Neural cell (in vitro differentiated cells): ENCODE results near the gene SNTG2. TPM values are rescaled to one million over a fixed set of nuclear protein-coding genes. Genes with fewer than 3 reads are reported as not detected.

Source experiments
- H2AFZ ChIP-seq: fragments of 200-600, 300-800 bp; sonication (generic), shearing (Covaris generic); 2 replicates; pipeline ENCODE4 v1.6.0; 2014; ENCODE audit warnings: low read depth, mild to moderate bottlenecking, antibody characterized with exemption, low read length, moderate library complexity
- H3F3A ChIP-seq: fragments of 200-600 bp; shearing (Covaris generic); 2 replicates; pipeline ENCODE4 v1.6.1; 2016; ENCODE audit warnings: mild to moderate bottlenecking, moderate library complexity, mixed read lengths, antibody characterized with exemption, low read length; ENCODE audit not compliant: insufficient read depth, poor library complexity, severe bottlenecking
- H3K27ac ChIP-seq: fragments of 200-600, 300-800 bp; sonication (generic), shearing (Covaris generic); 2 replicates; pipeline ENCODE4 v1.5.1; 2014; ENCODE audit warnings: mild to moderate bottlenecking, low read length, moderate library complexity
- H3K27me3 ChIP-seq: fragments of 300-800, 200-600 bp; sonication (generic), shearing (Covaris generic); 2 replicates; pipeline ENCODE4 v1.6.0; 2014; ENCODE audit warnings: mild to moderate bottlenecking, low read depth, low read length, moderate library complexity; ENCODE audit not compliant: insufficient read depth
- H3K36me3 ChIP-seq: fragments of 300-800, 200-600 bp; sonication (generic), shearing (Covaris generic); 2 replicates; pipeline ENCODE4 v1.5.1; 2014; ENCODE audit warnings: mild to moderate bottlenecking, antibody characterized with exemption, low read length, moderate library complexity; ENCODE audit not compliant: insufficient read depth
- H3K4me2 ChIP-seq: fragments of 300-800, 200-600 bp; sonication (generic), shearing (Covaris generic); 2 replicates; pipeline ENCODE4 v1.6.0; 2014; ENCODE audit warnings: mild to moderate bottlenecking, low read length
- H3K4me3 ChIP-seq: fragments of 300-800, 200-600 bp; sonication (generic), shearing (Covaris generic); 2 replicates; pipeline ENCODE4 v1.5.1; 2014; ENCODE audit warnings: mild to moderate bottlenecking, low read length, moderate library complexity
- H3K79me2 ChIP-seq: fragments of 200-600 bp; shearing (Covaris generic); replicated peaks from 2 replicates; pipeline ENCODE4 v1.6.0; 2014; ENCODE audit warnings: mild to moderate bottlenecking, low read length, moderate library complexity; ENCODE audit not compliant: insufficient read depth
- H3K9ac ChIP-seq: fragments of 300-800, 200-600 bp; sonication (generic), shearing (Covaris generic); 2 replicates; pipeline ENCODE4 v1.6.1; 2016; ENCODE audit warnings: mild to moderate bottlenecking, low read length, mixed read lengths
- H3K9me2 ChIP-seq: fragments of 200-600 bp; shearing (Covaris generic); 2 replicates; pipeline ENCODE4 v1.6.1; 2016; ENCODE audit warnings: mild to moderate bottlenecking, low read length, mixed read lengths; ENCODE audit not compliant: insufficient read depth
- H3K9me3 ChIP-seq: fragments of 200-600, 300-800 bp; sonication (generic), shearing (Covaris generic); 2 replicates; pipeline ENCODE4 v1.6.1; 2016; ENCODE audit warnings: mild to moderate bottlenecking, mixed run types, low read length, moderate library complexity, mixed read lengths
- H4K20me1 ChIP-seq: fragments of 200-600 bp; shearing (Covaris generic); 2 replicates; pipeline ENCODE4 v1.6.1; 2016; ENCODE audit warnings: mild to moderate bottlenecking, mixed run types; ENCODE audit not compliant: insufficient read depth
- CTCF ChIP-seq: fragments of 450-650 bp; IDR thresholded peaks from 2 replicates; pipeline ENCODE4 v1.5.1; 2014; ENCODE audit warnings: antibody characterized with exemption, mild to moderate bottlenecking, moderate library complexity; ENCODE audit not compliant: poor library complexity, severe bottlenecking
- EP300 ChIP-seq: fragments of 450-650 bp; conservative IDR thresholded peaks from 2 replicates; pipeline ENCODE4 v1.6.1; 2014; ENCODE audit warnings: antibody characterized with exemption, mild to moderate bottlenecking, moderate library complexity; ENCODE audit not compliant: poor library complexity, severe bottlenecking
- EZH2 ChIP-seq: fragments of 200-600, 300-800 bp; shearing (Covaris generic), sonication (generic); IDR thresholded peaks from 2 replicates; pipeline ENCODE4 v1.6.1; 2014; ENCODE audit warnings: antibody characterized with exemption, low read length, borderline replicate concordance, mild to moderate bottlenecking; ENCODE audit not compliant: insufficient read depth, poor library complexity, severe bottlenecking
- MXI1 ChIP-seq: fragments of 450-650 bp; conservative IDR thresholded peaks from 2 replicates; pipeline ENCODE4 v1.6.1; 2014; ENCODE audit warnings: antibody characterized with exemption, mild to moderate bottlenecking; ENCODE audit not compliant: poor library complexity, severe bottlenecking
- POLR2AphosphoS5 ChIP-seq: IDR thresholded peaks from 2 replicates; pipeline ENCODE4 v1.6.1; 2012
- RAD21 ChIP-seq: fragments of 450-650 bp; conservative IDR thresholded peaks from 2 replicates; pipeline ENCODE4 v1.6.1; 2014; ENCODE audit warnings: antibody characterized with exemption, mild to moderate bottlenecking, moderate library complexity
- REST ChIP-seq: IDR thresholded peaks from 2 replicates; pipeline ENCODE4 v1.6.1; 2012; ENCODE audit warnings: borderline replicate concordance
- SMC3 ChIP-seq: fragments of 450-650 bp; conservative IDR thresholded peaks from 2 replicates; pipeline ENCODE4 v1.6.1; 2014; ENCODE audit warnings: antibody characterized with exemption, mild to moderate bottlenecking, moderate library complexity; ENCODE audit not compliant: poor library complexity
- TAF1 ChIP-seq: IDR thresholded peaks from 2 replicates; pipeline ENCODE4 v1.6.1; 2012; ENCODE audit warnings: low read depth
- polyA plus RNA-seq: library from polyadenylated mRNA; depleted of rRNA; stranded (reverse); fragments of >200 nt; gene quantifications from 2 replicates; pipeline ENCODE4 v1.2.3, GENCODE V29; 2014

SNTG2 gene
- polyA plus RNA-seq, 1 donor from 2014 or later, result not detected

GRCh38 chr2:1234731-1235308 is 284.2 kb downstream of the SNTG2 start:
- Histone ChIP-seq H2AFZ (no peak overlapping the region), H3K79me2 (no peaks in the 10 kb centered on the region), H3K4me3 (no peak overlapping the region), H3K27ac (no peak overlapping the region), H3K9ac (no peak overlapping the region), H3K9me3 (no peaks in the 10 kb centered on the region), H4K20me1 (no peaks in the 10 kb centered on the region), H3K27me3 (no peaks in the 10 kb centered on the region), H3K9me2 (no peaks in the 10 kb centered on the region), H3K36me3 (no peaks in the 10 kb centered on the region), H3F3A (no peaks in the 10 kb centered on the region), H3K4me2 (no peak overlapping the region)
- no peak for TF ChIP-seq EZH2
- TF ChIP-seq RAD21, result no peak
- TF ChIP-seq CTCF, result no peak
- TF ChIP-seq SMC3, result no peak
- no peak for TF ChIP-seq TAF1
- TF ChIP-seq POLR2AphosphoS5, result no peak
- TF ChIP-seq REST, result no peak
- TF ChIP-seq MXI1, result no peak
- no peak for TF ChIP-seq EP300

GRCh38 chr2:1235806-1236205 is 285.2 kb downstream of the SNTG2 start:
- no peak overlapping the region for H2AFZ ChIP-seq
- H3K9me2 ChIP-seq, result no peaks in the 10 kb centered on the region
- H3K9ac ChIP-seq, result no peak overlapping the region
- no peaks in the 10 kb centered on the region for H4K20me1 ChIP-seq
- H3K36me3 ChIP-seq, result no peaks in the 10 kb centered on the region
- no peak overlapping the region for H3K27ac ChIP-seq
- H3F3A ChIP-seq, result no peaks in the 10 kb centered on the region
- no peaks in the 10 kb centered on the region for H3K27me3 ChIP-seq
- no peaks in the 10 kb centered on the region for H3K9me3 ChIP-seq
- H3K79me2 ChIP-seq, result no peaks in the 10 kb centered on the region
- H3K4me2 ChIP-seq, result no peak overlapping the region
- H3K4me3 ChIP-seq, result no peak overlapping the region
- no peak for TF ChIP-seq TAF1
- TF ChIP-seq SMC3, result no peak
- TF ChIP-seq EP300, result no peak
- TF ChIP-seq REST, result no peak
- TF ChIP-seq RAD21, result no peak
- no peak for TF ChIP-seq MXI1
- no peak for TF ChIP-seq EZH2
- no peak for TF ChIP-seq POLR2AphosphoS5
- no peak for TF ChIP-seq CTCF
